Ascending aorta (tissue), 2 donors: ENCODE measurements around the gene MMP2. TPM values are rescaled to one million over a fixed set of nuclear protein-coding genes. Genes with fewer than 3 reads are reported as not detected.

ENCODE experiments used
- DNase-seq, 2 donors: peaks; one replicate each; pipeline ENCODE4 v3.0.0-alpha.2; 2019; ENCODE audit warnings: low spot score in 2 of 2
- H3K27ac ChIP-seq, 2 donors: fragments of 200-600 bp; sonication (generic); one replicate each; pipeline ENCODE4 v1.5.1; 2016 to 2017; ENCODE audit warnings: mild to moderate bottlenecking in 1 of 2
- H3K27me3 ChIP-seq: fragments of 200-600 bp; sonication (generic); one replicate; pipeline ENCODE4 v1.5.1; 2017
- H3K36me3 ChIP-seq, 2 donors: fragments of 200-600 bp; sonication (generic); one replicate each; pipeline ENCODE4 v1.5.1; 2016
- H3K4me1 ChIP-seq, 2 donors: fragments of 200-600 bp; sonication (generic); one replicate each; pipeline ENCODE4 v1.5.1; 2016 to 2017; ENCODE audit warnings: mild to moderate bottlenecking in 1 of 2
- H3K4me3 ChIP-seq, 2 donors: fragments of 200-600 bp; sonication (generic); one replicate each; pipeline ENCODE4 v1.5.1; 2016 to 2017; ENCODE audit warnings: mild to moderate bottlenecking in 1 of 2
- H3K9me3 ChIP-seq, 2 donors: fragments of 200-600 bp; sonication (generic); one replicate each; pipeline ENCODE4 v1.5.1; 2016
- intact Hi-C: fragments of 100-400 bp; cut with DNase I; formaldehyde crosslinking; loops from one replicate; pipeline ENCODE4 v1.15.1; 2023
- total RNA-seq: library from RNA; depleted of rRNA; stranded (reverse); fragments of >200 nt; gene quantifications from one replicate; pipeline ENCODE4 v1.1.0, GENCODE V29; 2016
- TF ChIP-seq, protein P1 (sequence below), 3 experiments: fragments of 200-600 bp in 2 of 3; fragments of 450-650 bp in 1 of 3; sonication (generic) in 2 of 3; IDR thresholded peaks; one replicate each; pipeline ENCODE4 v1.5.1; 2016 to 2019; ENCODE audit warnings: antibody characterized with exemption in 3 of 3, mild to moderate bottlenecking in 1 of 3, moderate library complexity in 1 of 3

The MMP2 gene
- total RNA-seq, 1 donor from 2014 or later = 325 TPM

DNA sequence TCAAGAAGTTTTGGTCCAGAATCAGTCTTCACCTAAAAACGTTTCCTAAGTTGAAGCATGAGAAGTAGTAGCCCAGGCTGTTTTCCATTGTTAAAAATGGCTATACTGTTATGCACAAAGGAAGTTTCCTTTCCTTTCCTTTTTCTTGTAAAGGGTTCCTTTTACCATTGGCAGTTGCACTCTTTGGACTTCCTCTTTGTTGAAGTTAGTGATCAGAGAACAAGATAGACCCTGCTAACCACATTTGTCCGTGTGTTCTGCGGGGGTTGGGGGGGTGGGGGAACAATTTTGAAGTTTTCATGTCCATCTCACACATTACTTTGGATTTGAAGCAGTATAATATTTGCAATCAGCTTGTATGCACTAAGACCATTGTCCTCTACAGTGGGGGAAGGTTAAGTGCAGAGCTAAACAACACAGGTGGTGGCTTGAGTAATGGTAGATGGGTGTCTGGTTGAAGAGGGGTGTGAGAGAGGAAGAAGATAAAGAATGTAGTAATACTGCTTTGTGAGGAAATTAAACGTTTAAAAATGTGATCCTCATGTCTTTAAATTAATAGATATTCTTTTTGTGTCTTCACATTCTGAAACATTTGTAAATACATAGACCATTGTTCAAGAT, 31.3 kb downstream of the MMP2 start:
- peak overlapping the region; percentile 65 to 78 for H3K4me3 ChIP-seq
- no peaks in the 10 kb centered on the region for H3K27me3 ChIP-seq
- H3K9me3 ChIP-seq = peaks cover 6 to 17% of the 10 kb centered on the region in 2 donors
- H3K27ac ChIP-seq = peak overlapping the region in 1 of 2 donors; percentile 44
- peaks cover 13 to 17% of the 10 kb centered on the region in 2 donors for H3K36me3 ChIP-seq
- TF ChIP-seq, protein P1, sequence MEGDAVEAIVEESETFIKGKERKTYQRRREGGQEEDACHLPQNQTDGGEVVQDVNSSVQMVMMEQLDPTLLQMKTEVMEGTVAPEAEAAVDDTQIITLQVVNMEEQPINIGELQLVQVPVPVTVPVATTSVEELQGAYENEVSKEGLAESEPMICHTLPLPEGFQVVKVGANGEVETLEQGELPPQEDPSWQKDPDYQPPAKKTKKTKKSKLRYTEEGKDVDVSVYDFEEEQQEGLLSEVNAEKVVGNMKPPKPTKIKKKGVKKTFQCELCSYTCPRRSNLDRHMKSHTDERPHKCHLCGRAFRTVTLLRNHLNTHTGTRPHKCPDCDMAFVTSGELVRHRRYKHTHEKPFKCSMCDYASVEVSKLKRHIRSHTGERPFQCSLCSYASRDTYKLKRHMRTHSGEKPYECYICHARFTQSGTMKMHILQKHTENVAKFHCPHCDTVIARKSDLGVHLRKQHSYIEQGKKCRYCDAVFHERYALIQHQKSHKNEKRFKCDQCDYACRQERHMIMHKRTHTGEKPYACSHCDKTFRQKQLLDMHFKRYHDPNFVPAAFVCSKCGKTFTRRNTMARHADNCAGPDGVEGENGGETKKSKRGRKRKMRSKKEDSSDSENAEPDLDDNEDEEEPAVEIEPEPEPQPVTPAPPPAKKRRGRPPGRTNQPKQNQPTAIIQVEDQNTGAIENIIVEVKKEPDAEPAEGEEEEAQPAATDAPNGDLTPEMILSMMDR (IDR thresholded peaks at IDR 0.05) = no peak
- DNase-seq = no peak
- intact Hi-C loops = no loop called here
- H3K4me1 ChIP-seq = no peaks in the 10 kb centered on the region

DNA sequence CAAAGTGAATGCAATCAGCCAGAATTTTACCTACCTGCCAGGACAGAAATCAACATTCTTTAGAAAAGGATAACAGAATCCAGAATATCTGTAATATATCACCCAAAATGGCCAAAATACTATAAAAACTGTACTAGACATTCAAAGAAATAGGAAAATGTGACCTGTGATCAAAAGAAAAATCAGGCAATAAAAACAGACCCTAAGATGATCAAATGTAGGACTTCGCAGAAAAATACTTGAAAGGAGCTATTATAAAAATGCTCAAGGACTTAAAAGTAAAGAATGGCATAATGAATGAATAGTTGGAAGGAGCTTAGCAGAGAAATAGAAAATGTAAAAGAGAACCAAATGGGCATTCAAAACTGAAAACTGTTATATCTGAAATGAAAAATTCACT, 33.9 kb downstream of the MMP2 start:
- Histone ChIP-seq H3K27me3 (no peaks in the 10 kb centered on the region), H3K9me3 (peaks cover 6 to 17% of the 10 kb centered on the region in 2 donors), H3K4me3 (no peak overlapping the region), H3K27ac (no peak overlapping the region), H3K4me1 (no peaks in the 10 kb centered on the region), H3K36me3 (no peaks in the 10 kb centered on the region)
- TF ChIP-seq, protein P1 (IDR thresholded peaks at IDR 0.05) = no peak
- intact Hi-C loops = no loop called here
- DNase-seq = no peak

DNA sequence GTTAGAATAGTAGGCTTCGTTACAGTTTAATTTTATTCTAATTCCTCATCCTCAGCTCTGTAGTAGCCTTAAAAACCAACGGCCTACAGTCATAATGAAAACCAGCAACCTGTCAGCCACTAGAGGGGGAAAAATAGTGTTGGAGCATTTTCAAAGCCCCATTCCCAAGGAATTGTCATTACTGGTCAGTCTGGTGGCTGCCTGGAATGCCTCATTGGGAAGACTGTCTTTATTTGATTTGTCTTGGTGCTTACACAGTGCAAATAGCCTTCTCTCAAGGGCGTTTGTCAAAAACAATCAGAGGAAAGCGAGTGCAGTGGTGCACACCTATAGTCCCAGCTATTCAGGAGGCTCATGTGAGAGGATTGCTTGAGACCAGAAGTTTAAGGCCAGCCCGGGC, 34.6 kb downstream of the MMP2 start:
- H3K36me3 ChIP-seq = no peaks in the 10 kb centered on the region
- H3K27me3 ChIP-seq = no peaks in the 10 kb centered on the region
- TF ChIP-seq, protein P1 (IDR thresholded peaks at IDR 0.05) = no peak
- intact Hi-C loops = no loop called here
- H3K4me3 ChIP-seq = no peak overlapping the region
- H3K9me3 ChIP-seq = peaks cover 6 to 17% of the 10 kb centered on the region in 2 donors
- no peak overlapping the region for H3K27ac ChIP-seq
- no peak for DNase-seq
- no peaks in the 10 kb centered on the region for H3K4me1 ChIP-seq

DNA sequence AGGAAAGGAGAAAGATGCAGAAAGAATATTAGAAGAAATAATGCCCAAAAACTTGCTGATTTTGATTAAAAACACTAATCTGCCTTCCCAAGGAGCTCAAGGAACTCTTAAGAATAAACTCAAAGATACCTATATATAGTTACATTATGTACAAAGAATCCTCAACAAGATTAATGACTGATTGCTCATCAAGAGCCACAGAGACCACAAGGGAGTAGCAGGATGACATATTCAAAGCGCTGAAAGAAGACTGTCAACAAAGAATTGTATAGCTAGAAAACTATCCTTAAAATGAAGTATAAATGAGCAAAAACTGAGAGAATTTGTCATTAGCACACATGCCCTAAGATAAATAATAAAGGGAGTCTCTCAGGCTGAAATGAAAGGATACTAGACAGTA, 36.1 kb downstream of the MMP2 start:
- TF ChIP-seq, protein P1 (IDR thresholded peaks at IDR 0.05) = no peak
- Histone ChIP-seq H3K4me3 (no peak overlapping the region), H3K9me3 (peaks cover 6 to 18% of the 10 kb centered on the region in 2 donors), H3K27me3 (no peaks in the 10 kb centered on the region), H3K27ac (no peak overlapping the region), H3K36me3 (no peaks in the 10 kb centered on the region), H3K4me1 (no peaks in the 10 kb centered on the region)
- intact Hi-C loops = no loop called here
- DNase-seq = no peak

- intact Hi-C loops = no loop called here
- H3K27me3 ChIP-seq = no peaks in the 10 kb centered on the region
- no peak for DNase-seq
- H3K4me3 ChIP-seq = no peak overlapping the region
- H3K4me1 ChIP-seq = no peaks in the 10 kb centered on the region
- no peak overlapping the region for H3K27ac ChIP-seq
- TF ChIP-seq, protein P1 (IDR thresholded peaks at IDR 0.05) = no peak
- H3K9me3 ChIP-seq = peaks cover 4 to 22% of the 10 kb centered on the region in 2 donors
- H3K36me3 ChIP-seq = no peaks in the 10 kb centered on the region
Observed at GRCh38 chr16:55521792-55522191, 42.8 kb downstream of the MMP2 start.

DNA sequence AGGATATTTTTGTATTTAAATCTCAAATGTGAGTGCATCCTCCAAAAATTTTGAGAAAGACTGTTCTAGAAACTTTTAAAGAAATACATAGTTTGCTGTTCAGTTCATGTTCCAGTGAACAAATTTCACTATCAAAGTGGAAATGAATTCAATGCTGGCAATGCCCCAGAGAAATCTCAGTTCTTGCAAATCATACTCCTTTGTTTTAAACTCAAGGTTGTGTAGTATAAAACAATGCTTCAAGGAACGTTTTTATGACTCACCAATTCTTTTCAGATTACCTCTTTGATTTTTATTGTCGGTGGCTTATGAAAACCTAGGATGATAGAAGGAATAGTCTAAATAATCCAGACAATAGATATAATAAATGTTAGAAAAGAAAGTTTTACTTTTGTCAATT, 47.4 kb downstream of the MMP2 start:
- no peaks in the 10 kb centered on the region for H3K4me1 ChIP-seq
- no peak overlapping the region for H3K27ac ChIP-seq
- H3K9me3 ChIP-seq = peaks cover 4 to 10% of the 10 kb centered on the region in 2 donors
- H3K27me3 ChIP-seq = no peaks in the 10 kb centered on the region
- H3K36me3 ChIP-seq = no peaks in the 10 kb centered on the region
- no peak overlapping the region for H3K4me3 ChIP-seq
- DNase-seq = no peak
- intact Hi-C loops = no loop called here
- TF ChIP-seq, protein P1 (IDR thresholded peaks at IDR 0.05) = no peak
